ENCODE data around the gene SGMS1.

GRCh38 chr10:50473756-50474155 lies 150.0 kb downstream of the SGMS1 start:
- TF ChIP-seq CTCF (IDR thresholded peaks at IDR 0.05; ENCODE audit: low read length) = no peak
- TF ChIP-seq EZH2 (IDR thresholded peaks at IDR 0.05; ENCODE audit: borderline replicate concordance, low read length) = no peak

Measured in OCI-LY1 (cell line).